Osteoblast (primary cell): ENCODE measurements around the gene ACOX1. TPM values are rescaled to one million over a fixed set of nuclear protein-coding genes. Genes with fewer than 3 reads are reported as not detected.

ENCODE experiments used
- DNase-seq: peaks from one replicate; pipeline ENCODE4 v3.0.0; 2011; ENCODE audit warnings: low spot score, mixed read lengths; ENCODE audit not compliant: insufficient read length; ENCODE audit errors: missing footprints
- H2AFZ ChIP-seq: 2 replicates; pipeline ENCODE4 v1.6.0; 2011; ENCODE audit warnings: mild to moderate bottlenecking, low read length
- H3K27ac ChIP-seq: 2 replicates; pipeline ENCODE4 v1.5.1; 2011; ENCODE audit warnings: mild to moderate bottlenecking, low read depth, low read length, moderate library complexity
- H3K27me3 ChIP-seq: 2 replicates; pipeline ENCODE4 v1.6.0; 2012; ENCODE audit warnings: mild to moderate bottlenecking, control low read depth, inconsistent platforms, low read length, moderate library complexity; ENCODE audit not compliant: insufficient read depth
- H3K36me3 ChIP-seq: 2 replicates; pipeline ENCODE4 v1.5.1; 2011; ENCODE audit warnings: mild to moderate bottlenecking, low read length, control low read depth, moderate library complexity; ENCODE audit not compliant: insufficient read depth
- H3K4me1 ChIP-seq: 2 replicates; pipeline ENCODE4 v1.5.1; 2011; ENCODE audit warnings: mild to moderate bottlenecking, low read length, control low read depth, moderate library complexity; ENCODE audit not compliant: insufficient read depth
- H3K4me2 ChIP-seq: 2 replicates; pipeline ENCODE4 v1.6.0; 2011; ENCODE audit warnings: mild to moderate bottlenecking, low read length; ENCODE audit not compliant: insufficient read depth
- H3K4me3 ChIP-seq: fragments of 200-600 bp; sonication (generic); 3 replicates; pipeline ENCODE4 v1.5.1; 2012; ENCODE audit warnings: mild to moderate bottlenecking, low read length, inconsistent platforms; ENCODE audit not compliant: insufficient read depth
- H3K79me2 ChIP-seq: 2 replicates; pipeline ENCODE4 v1.6.0; 2012; ENCODE audit warnings: mild to moderate bottlenecking, low read length, control low read depth, inconsistent platforms; ENCODE audit not compliant: insufficient read depth
- H3K9me3 ChIP-seq: 2 replicates; pipeline ENCODE4 v1.5.1; 2011; ENCODE audit warnings: low read depth, low read length, control low read depth
- H4K20me1 ChIP-seq: 2 replicates; pipeline ENCODE4 v1.6.0; 2012; ENCODE audit warnings: mild to moderate bottlenecking, low read length, control low read depth; ENCODE audit not compliant: insufficient read depth
- total RNA-seq: library from RNA; depleted of rRNA; stranded (reverse); fragments of >200 nt; gene quantifications from 2 replicates; pipeline ENCODE4 v1.2.3, GENCODE V29; 2012
- TF ChIP-seq, protein P1 (sequence below): IDR thresholded peaks from 2 replicates; pipeline ENCODE4 v1.5.1; 2011; ENCODE audit warnings: mild to moderate bottlenecking, low read depth, low read length, moderate library complexity; ENCODE audit errors: extremely low read depth

The ACOX1 gene
- total RNA-seq, 1 donor = 59.4 TPM

DNA sequence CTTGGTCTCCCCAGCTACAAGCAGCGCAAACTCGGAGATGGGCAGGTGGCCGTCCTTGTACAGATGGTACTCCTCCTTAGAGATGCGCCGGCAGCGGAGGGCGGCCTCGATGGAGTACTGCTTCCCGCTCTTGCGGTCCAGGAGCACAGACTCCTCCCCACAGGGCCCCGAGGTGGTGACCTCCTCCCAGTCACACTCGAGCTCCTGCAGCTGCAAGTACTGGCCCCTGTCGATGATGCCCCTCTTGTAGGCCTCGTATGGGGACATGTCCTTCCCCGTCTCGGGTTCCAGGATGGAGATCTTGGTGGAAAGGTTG lies 28.8 kb upstream of the ACOX1 start:
- H3K27me3 ChIP-seq = no peaks in the 10 kb centered on the region
- no peaks in the 10 kb centered on the region for H3K79me2 ChIP-seq
- no peaks in the 10 kb centered on the region for H4K20me1 ChIP-seq
- no peaks in the 10 kb centered on the region for H3K9me3 ChIP-seq
- no peak overlapping the region for H3K4me3 ChIP-seq
- no peak overlapping the region for H3K27ac ChIP-seq
- no peak overlapping the region for H2AFZ ChIP-seq
- DNase-seq = peak; percentile 78
- TF ChIP-seq, protein P1, sequence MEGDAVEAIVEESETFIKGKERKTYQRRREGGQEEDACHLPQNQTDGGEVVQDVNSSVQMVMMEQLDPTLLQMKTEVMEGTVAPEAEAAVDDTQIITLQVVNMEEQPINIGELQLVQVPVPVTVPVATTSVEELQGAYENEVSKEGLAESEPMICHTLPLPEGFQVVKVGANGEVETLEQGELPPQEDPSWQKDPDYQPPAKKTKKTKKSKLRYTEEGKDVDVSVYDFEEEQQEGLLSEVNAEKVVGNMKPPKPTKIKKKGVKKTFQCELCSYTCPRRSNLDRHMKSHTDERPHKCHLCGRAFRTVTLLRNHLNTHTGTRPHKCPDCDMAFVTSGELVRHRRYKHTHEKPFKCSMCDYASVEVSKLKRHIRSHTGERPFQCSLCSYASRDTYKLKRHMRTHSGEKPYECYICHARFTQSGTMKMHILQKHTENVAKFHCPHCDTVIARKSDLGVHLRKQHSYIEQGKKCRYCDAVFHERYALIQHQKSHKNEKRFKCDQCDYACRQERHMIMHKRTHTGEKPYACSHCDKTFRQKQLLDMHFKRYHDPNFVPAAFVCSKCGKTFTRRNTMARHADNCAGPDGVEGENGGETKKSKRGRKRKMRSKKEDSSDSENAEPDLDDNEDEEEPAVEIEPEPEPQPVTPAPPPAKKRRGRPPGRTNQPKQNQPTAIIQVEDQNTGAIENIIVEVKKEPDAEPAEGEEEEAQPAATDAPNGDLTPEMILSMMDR = no peak
- H3K4me2 ChIP-seq = no peak overlapping the region
- H3K4me1 ChIP-seq = no peaks in the 10 kb centered on the region
- H3K36me3 ChIP-seq = no peaks in the 10 kb centered on the region

DNA sequence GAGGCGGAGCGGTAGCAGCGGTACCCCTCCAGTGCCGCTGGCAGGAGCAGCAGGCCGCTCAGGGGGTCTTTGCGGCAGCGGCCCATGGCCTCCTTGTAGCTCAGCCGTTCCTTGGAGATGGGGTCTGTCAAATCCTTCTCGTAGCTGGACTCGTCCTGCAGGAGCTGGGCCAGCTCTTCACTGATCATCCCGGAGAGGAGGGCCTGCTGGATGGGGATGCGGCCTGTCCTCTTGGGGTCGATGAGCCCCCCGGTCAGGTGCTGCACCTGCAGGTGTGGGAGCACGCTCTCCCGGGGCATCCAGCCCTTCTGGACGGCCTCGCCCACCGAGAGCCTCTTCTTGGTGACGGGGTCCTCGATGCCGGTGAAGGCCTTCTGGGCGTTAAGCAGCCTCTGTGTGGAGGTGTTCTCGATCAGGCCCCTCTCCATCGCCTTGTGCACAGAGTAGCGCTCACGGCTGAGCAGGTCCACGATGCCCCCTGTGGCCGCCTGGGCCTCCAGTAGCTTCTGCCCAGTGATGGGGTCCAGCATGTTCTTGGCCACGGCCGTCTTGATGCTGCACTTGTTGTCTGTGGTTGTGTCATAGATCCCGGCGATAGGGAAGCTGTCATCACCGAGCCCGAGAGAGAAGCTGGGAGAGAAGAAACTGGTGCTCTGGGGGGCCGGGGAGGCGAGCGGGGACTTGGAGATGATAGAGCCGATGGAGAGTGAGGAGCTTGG lies 28.3 kb upstream of the ACOX1 start:
- H3K79me2 ChIP-seq = no peaks in the 10 kb centered on the region
- H3K27me3 ChIP-seq = no peaks in the 10 kb centered on the region
- no peaks in the 10 kb centered on the region for H3K4me1 ChIP-seq
- no peaks in the 10 kb centered on the region for H3K9me3 ChIP-seq
- no peak overlapping the region for H3K27ac ChIP-seq
- peak; percentile 80 for DNase-seq
- no peaks in the 10 kb centered on the region for H4K20me1 ChIP-seq
- H3K4me3 ChIP-seq = no peak overlapping the region
- H2AFZ ChIP-seq = no peak overlapping the region
- H3K4me2 ChIP-seq = no peak overlapping the region
- TF ChIP-seq, protein P1 = no peak
- H3K36me3 ChIP-seq = no peaks in the 10 kb centered on the region

DNA sequence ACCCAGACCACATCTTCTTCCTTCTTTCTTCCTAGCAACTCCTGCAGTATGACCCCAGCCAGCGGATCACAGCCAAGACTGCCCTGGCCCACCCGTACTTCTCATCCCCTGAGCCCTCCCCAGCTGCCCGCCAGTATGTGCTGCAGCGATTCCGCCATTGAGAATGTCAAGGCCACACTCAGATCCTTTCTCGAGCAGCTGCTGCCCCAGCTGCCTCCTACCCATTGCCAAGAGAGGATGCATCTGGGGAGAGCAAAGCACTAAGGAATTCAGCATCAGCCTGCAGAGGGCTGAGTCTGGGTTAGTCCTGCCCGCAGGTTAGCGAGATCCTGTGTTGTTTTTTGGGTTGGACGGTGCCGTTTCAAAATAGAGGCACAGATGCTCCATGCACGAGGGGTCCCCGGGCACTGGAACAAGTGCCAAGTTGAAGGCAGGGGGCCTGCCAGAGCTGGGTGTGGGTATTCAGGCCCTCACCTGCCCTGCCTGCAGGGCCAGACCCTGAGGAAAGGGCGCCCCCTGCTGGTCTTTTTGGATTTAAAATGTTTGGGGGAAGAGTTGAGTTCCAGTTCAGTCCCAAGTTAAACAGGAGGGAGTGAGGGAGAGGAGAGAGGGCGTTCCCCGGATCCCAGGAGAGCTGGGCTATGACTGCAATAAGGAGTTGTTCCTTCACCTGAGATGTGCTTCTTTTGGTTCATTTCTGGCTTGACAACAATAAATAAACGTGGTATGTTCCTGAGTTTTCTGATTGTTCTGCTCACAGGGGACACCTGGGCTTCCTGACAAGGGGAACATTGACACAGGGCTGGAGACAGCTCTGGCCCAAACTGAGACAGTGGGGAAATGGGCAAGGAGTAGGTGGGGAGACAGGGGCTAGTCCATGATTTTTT lies 26.5 kb upstream of the ACOX1 start:
- peak; percentile 96 for DNase-seq
- no peaks in the 10 kb centered on the region for H3K9me3 ChIP-seq
- H3K27ac ChIP-seq = no peak overlapping the region
- no peaks in the 10 kb centered on the region for H3K27me3 ChIP-seq
- no peak overlapping the region for H2AFZ ChIP-seq
- H3K4me2 ChIP-seq = no peak overlapping the region
- TF ChIP-seq, protein P1 = peak; percentile 71
- H3K4me1 ChIP-seq = no peaks in the 10 kb centered on the region
- H4K20me1 ChIP-seq = no peaks in the 10 kb centered on the region
- no peak overlapping the region for H3K4me3 ChIP-seq
- H3K36me3 ChIP-seq = no peaks in the 10 kb centered on the region
- no peaks in the 10 kb centered on the region for H3K79me2 ChIP-seq

DNA sequence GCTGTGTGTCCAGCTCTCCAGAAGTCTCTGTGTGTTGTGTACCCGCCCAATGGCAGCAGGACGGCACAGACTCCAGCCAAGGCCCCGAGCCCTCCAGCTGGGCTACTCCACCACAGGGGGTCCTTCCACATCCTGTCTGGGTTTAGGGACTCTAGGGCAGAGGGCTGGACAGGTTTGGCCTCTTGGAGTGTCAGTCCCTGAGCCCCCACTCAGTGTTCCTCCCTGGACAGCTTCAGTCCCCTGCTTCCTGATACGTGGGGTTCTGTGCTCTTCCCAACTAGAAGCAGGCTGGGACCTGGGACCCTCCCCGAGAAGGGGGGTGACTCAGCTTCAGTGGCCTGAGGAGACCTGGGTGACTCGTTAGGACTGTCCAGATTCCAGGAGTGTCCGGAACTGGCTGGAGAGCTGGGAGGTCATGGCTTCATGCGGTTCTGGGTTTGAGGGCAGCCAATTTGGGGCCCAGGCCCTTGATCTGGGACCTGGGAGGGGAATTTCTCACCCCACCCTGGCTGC lies 25.8 kb upstream of the ACOX1 start:
- peak; percentile 86 for DNase-seq
- Histone ChIP-seq H3K4me2 (no peak overlapping the region), H3K36me3 (no peaks in the 10 kb centered on the region), H3K4me1 (no peaks in the 10 kb centered on the region), H2AFZ (no peak overlapping the region), H3K4me3 (no peak overlapping the region), H3K27ac (no peak overlapping the region), H3K27me3 (no peaks in the 10 kb centered on the region), H3K79me2 (no peaks in the 10 kb centered on the region), H4K20me1 (no peaks in the 10 kb centered on the region), H3K9me3 (no peaks in the 10 kb centered on the region)
- TF ChIP-seq, protein P1 = no peak
